Fibroblast of skin of left quadriceps (primary cell): ENCODE measurements around the gene AQP10.
"Not testable (repeated sequence)": the region's sequence is repeated elsewhere in the genome, so short reads cannot be mapped to it uniquely, and the experiment has no call there.

Experiments
- DNase-seq, 2 experiments: peaks; one replicate each; pipeline ENCODE4 v3.0.0-alpha.2; 2013; ENCODE audit warnings: low read depth in 2 of 2

Gene AQP10

GRCh38 chr1:154320882-154321608, at the start of gene AQP10:
AQP10 (plus strand) TSS chr1:154321093; CDS start chr1:154321156, 63 bp downstream.
- DNase-seq: no peak

- peak; percentile 90 to 92 for DNase-seq
Observed at GRCh38 chr1:154272217-154272998, 48.5 kb upstream of the AQP10 start, which contains the start of gene HAX1. HAX1 (plus strand) TSS chr1:154272629; CDS start chr1:154272724, 95 bp downstream.

- DNase-seq: no peak
Observed at GRCh38 chr1:154272999-154273563, 47.8 kb upstream of the AQP10 start.

- DNase-seq: no peak
Observed at GRCh38 chr1:154276797-154277196, 44.1 kb upstream of the AQP10 start.

- DNase-seq: not testable (repeated sequence)
Observed at GRCh38 chr1:154287591-154287990, 33.3 kb upstream of the AQP10 start.

GRCh38 chr1:154288661-154289060, 32.2 kb upstream of the AQP10 start:
- DNase-seq: no peak

GRCh38 chr1:154290921-154291320, 30.0 kb upstream of the AQP10 start:
- no peak for DNase-seq

GRCh38 chr1:154295408-154296235, 25.3 kb upstream of the AQP10 start:
- no peak for DNase-seq

GRCh38 chr1:154301582-154301981, 19.3 kb upstream of the AQP10 start:
- no peak for DNase-seq

GRCh38 chr1:154304664-154305337, 16.1 kb upstream of the AQP10 start:
- DNase-seq: no peak

GRCh38 chr1:154306151-154306550, 14.7 kb upstream of the AQP10 start:
- DNase-seq: no peak

- not testable (repeated sequence) for DNase-seq
Observed at GRCh38 chr1:154307670-154308270, 13.1 kb upstream of the AQP10 start.

- DNase-seq: not testable (repeated sequence)
Observed at GRCh38 chr1:154309136-154309535, 11.8 kb upstream of the AQP10 start.

- not testable (repeated sequence) for DNase-seq
Observed at GRCh38 chr1:154312229-154313065, 8.4 kb upstream of the AQP10 start.

- DNase-seq: no peak
Observed at GRCh38 chr1:154313066-154313356, 7.9 kb upstream of the AQP10 start.

GRCh38 chr1:154314226-154314625, 6.7 kb upstream of the AQP10 start:
- DNase-seq: not testable (repeated sequence)

- DNase-seq: no peak
Observed at GRCh38 chr1:154316704-154317103, 4.2 kb upstream of the AQP10 start.

- DNase-seq: no peak
Observed at GRCh38 chr1:154318386-154318785, 2.5 kb upstream of the AQP10 start.

- DNase-seq: not testable (repeated sequence)
Observed at GRCh38 chr1:154321609-154321934, 679 bp downstream of the AQP10 start.

GRCh38 chr1:154323493-154323892, 2.6 kb downstream of the AQP10 start:
- DNase-seq: no peak
